Esophagus squamous epithelium (tissue), 4 donors: ENCODE measurements around the gene TMEM179B.

Experiments used
- CTCF ChIP-seq, 6 experiments: fragments of 450-650 bp in 4 of 6; fragments of 200-600 bp in 2 of 6; sonication (generic) in 2 of 6; IDR thresholded peaks; one replicate each; pipeline ENCODE4 v1.5.1; 2016 to 2019; ENCODE audit warnings: antibody characterized with exemption in 6 of 6, mild to moderate bottlenecking in 4 of 6, moderate library complexity in 4 of 6
- POLR2A ChIP-seq, 4 donors: fragments of 450-650 bp; IDR thresholded peaks; one replicate each; pipeline ENCODE4 v1.6.1; 2017; ENCODE audit warnings: antibody characterized with exemption in 4 of 4, mild to moderate bottlenecking in 4 of 4, moderate library complexity in 3 of 4

GRCh38 chr11:62752994-62753735 is 34.0 kb upstream of the TMEM179B start:
- TF ChIP-seq CTCF (IDR thresholded peaks at IDR 0.05) (no peak), POLR2A (IDR thresholded peaks at IDR 0.05) (no peak)
